GM18951 (cell line): ENCODE measurements around the gene HHLA2.

Source experiments
- POLR2A ChIP-seq: IDR thresholded peaks from 4 replicates; pipeline ENCODE4 v1.6.1; 2011; ENCODE audit warnings: mild to moderate bottlenecking; ENCODE audit not compliant: insufficient read length, insufficient read depth; ENCODE audit errors: extremely low read depth
- in situ Hi-C: fragments of 300-500 bp; cut with MboI; formaldehyde crosslinking; loops from one replicate; pipeline ENCODE4 v1.12.0; 2022; ENCODE audit warnings: low sequenced_read_pairs, mixed read lengths, inconsistent platforms; ENCODE audit not compliant: unreplicated experiment

The HHLA2 gene

GRCh38 chr3:108380128-108380795 is 83.9 kb downstream of the HHLA2 start:
- in situ Hi-C loops = no loop called here
- TF ChIP-seq POLR2A = no peak

GRCh38 chr3:108381529-108382140 is 85.3 kb downstream of the HHLA2 start:
- in situ Hi-C loops = no loop called here
- no peak for TF ChIP-seq POLR2A

GRCh38 chr3:108383306-108383705 is 87.0 kb downstream of the HHLA2 start:
- in situ Hi-C loops = no loop called here
- no peak for TF ChIP-seq POLR2A

DNA sequence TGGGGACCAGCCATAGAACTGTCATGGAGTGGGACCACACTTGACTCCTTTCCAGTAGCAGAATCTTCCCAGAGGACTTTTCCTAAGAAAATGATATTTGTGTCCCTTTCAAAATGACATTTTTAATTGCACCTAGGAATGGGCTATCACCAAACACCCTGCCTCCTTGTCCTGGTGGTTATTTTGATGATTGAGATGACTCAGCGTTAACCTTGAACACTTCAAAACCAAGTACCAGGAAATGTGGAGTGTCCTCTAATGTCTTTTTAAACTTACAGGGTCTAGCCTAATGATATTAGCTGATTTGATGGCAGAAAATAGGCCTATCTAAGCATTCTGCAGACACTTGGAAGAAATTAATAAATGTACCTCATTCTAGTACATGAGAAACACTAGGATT is 90.7 kb downstream of the HHLA2 start:
- no peak for TF ChIP-seq POLR2A
- in situ Hi-C loops = no loop called here

GRCh38 chr3:108388136-108389132 is 92.1 kb downstream of the HHLA2 start:
- in situ Hi-C loops = no loop called here
- TF ChIP-seq POLR2A = no peak

DNA sequence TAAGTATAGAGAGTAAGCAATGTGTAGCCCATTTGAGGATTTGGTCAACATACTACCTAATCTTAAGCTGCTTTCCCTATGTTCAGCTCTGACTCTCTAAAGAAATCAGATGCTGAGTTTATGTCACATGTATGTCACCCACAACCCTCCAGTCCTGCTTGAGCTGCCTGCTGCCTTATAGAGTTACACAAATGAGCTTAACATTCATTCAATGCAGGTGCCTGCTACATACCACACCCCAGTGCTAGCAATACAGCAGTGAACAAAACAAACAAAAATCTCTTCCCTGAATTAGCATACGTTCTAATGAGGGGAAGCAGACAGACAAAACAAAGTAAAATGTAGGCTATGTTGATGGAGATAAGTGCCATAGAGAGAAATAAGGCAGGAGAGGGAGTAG is 93.0 kb downstream of the HHLA2 start:
- no peak for TF ChIP-seq POLR2A
- in situ Hi-C loops = no loop called here

DNA sequence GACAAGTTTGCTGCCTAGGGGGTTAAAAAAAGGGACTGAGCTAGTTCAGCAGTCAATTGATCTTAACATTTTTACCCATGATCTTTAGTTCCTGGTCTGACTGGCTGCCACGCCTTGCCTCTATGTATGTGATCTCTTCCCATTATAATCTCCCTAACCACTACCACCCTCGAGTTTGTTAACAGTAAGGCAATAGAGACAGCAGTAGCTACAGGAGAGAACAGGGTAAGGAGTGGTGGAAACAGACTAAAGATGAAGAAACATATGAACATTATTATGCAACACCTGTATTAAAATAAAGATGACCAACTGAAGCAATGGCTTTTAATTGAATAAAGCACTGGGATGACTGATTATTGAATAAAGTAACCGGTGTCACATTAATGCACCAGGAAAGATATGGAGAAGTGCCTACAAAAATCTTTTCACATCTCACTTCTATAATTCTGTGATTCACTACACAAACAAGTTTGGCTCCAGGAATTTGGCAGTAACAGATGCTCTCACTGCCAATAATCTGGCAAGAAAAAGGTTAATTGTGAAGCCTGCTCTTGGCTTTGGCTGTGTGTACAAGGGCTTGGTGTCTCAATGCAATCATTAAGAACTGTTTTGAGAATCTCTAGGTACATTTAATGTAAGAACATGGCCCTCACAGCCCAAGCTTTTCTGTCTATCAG is 95.7 kb downstream of the HHLA2 start:
- no peak for TF ChIP-seq POLR2A
- in situ Hi-C loops = no loop called here

GRCh38 chr3:108393128-108393900 is 97.0 kb downstream of the HHLA2 start:
- in situ Hi-C loops = no loop called here
- no peak for TF ChIP-seq POLR2A

GRCh38 chr3:108394016-108394415 is 97.7 kb downstream of the HHLA2 start:
- TF ChIP-seq POLR2A = no peak
- in situ Hi-C loops = no loop called here

DNA sequence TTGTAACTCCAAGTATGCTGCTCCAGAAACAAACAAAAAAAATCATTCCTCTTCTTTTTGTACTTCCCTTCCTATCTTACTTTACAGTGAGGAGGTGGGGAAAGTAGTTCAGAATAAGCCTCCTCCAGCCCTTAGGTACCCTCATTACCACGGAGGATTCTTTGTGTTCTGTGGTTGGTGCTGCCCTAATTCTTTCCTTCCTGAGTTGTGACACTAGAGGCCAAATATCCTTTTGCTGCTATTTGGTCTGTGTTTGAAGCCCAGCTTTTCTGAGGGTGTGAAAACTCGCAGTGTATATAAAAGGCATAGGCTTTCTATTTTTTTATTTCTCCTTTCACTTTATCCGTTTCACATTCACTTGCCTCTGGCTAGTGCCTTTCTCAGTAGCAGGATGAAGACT is 98.2 kb downstream of the HHLA2 start:
- in situ Hi-C loops = no loop called here
- no peak for TF ChIP-seq POLR2A

- in situ Hi-C loops = no loop called here
- no peak for TF ChIP-seq POLR2A
Measured at GRCh38 chr3:108396336-108396735, 100.0 kb downstream of the HHLA2 start.

GRCh38 chr3:108398510-108398909 is 102.2 kb downstream of the HHLA2 start:
- TF ChIP-seq POLR2A = no peak
- in situ Hi-C loops = no loop called here
